HuH-7 (cell line): Measurements from ENCODE around the gene C9.
"Not testable (repeated sequence)": the region's sequence is repeated elsewhere in the genome, so short reads cannot be mapped to it uniquely, and the experiment has no call there.

ENCODE experiments used
- DNase-seq: peaks from one replicate; pipeline ENCODE4 v3.0.0; 2011; ENCODE audit warnings: low spot score

C9 gene

GRCh38 chr5:39260095-39260494, 104.2 kb downstream of the C9 start:
- no peak for DNase-seq

- DNase-seq = no peak
These were observed 106.7 kb downstream of the C9 start for GRCh38 chr5:39257554-39257953.

GRCh38 chr5:39256477-39257235, 107.6 kb downstream of the C9 start:
- peak; percentile 29 for DNase-seq

- DNase-seq = no peak
These were observed 108.9 kb downstream of the C9 start for GRCh38 chr5:39255406-39255805.

GRCh38 chr5:39254671-39255070, 109.6 kb downstream of the C9 start:
- no peak for DNase-seq

GRCh38 chr5:39253196-39253595, 111.1 kb downstream of the C9 start:
- no peak for DNase-seq

- DNase-seq = no peak
These were observed 114.6 kb downstream of the C9 start for GRCh38 chr5:39249564-39250274.

- DNase-seq = no peak
These were observed 115.2 kb downstream of the C9 start for GRCh38 chr5:39249069-39249468.

GRCh38 chr5:39240750-39241149, 123.5 kb downstream of the C9 start:
- DNase-seq = no peak

- no peak for DNase-seq
These were observed 125.8 kb downstream of the C9 start for GRCh38 chr5:39238366-39239105.

GRCh38 chr5:39236718-39237117, 127.6 kb downstream of the C9 start:
- no peak for DNase-seq

GRCh38 chr5:39235648-39236047, 128.6 kb downstream of the C9 start:
- no peak for DNase-seq

GRCh38 chr5:39234494-39234893, 129.8 kb downstream of the C9 start:
- DNase-seq = not testable (repeated sequence)
